ENCODE measurements around the gene COL4A6.
"Not testable (repeated sequence)": the region's sequence is repeated elsewhere in the genome, so short reads cannot be mapped to it uniquely, and the experiment has no call there.

COL4A6 gene

DNA sequence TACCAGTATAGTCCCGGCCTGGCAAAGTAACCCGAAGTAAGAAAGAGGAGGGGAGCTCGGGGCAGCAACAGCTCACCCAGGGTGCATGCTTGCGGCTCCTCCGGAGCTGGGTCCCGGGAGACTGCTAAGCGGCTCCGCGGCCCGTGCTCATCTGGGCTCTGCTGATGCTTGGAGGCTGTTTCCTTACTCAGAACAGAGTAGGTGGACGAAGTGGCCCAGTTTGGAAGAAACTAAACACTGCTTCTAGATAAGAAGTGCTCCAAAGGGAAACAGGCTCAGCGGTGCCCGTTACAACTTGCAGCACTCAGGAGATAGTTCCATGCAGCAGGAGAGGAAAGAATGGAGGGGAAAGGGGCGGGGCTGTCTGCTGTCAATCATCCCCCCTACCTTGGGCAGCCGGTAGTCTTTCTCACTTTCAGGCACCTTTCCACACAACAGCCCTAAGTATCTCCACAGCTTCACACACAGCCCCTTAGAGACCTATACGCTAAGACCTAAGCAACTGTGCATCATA lies at the start of gene COL4A6:
COL4A6 (minus strand) TSS at position 313 of the 514 bp plus-strand sequence; CDS start at position 87, 226 bp downstream.
- DNase-seq (ENCODE audit: low read depth in 2 of 2) = no peak

DNA sequence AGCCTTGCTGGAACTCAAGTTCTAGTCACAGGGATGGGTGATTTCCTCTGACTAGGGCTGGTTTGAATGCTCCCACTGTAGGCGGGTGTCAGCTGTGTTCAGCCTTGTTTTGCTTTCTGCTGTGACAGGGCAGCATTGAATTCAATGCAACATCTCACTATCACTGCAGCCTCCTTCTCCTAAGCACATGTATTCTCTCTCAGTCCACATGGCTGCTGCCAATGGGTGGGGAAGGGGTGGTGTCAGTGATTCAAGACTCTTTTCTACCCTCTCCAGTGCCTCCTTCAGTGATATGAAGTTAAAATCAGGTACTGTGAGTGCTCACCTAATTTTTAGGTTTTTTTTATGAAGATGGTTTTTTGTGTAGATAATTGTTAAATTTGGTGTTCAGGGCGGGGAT lies 47.7 kb upstream of the COL4A6 start:
- DNase-seq (ENCODE audit: low read depth in 2 of 2) = no peak

DNA sequence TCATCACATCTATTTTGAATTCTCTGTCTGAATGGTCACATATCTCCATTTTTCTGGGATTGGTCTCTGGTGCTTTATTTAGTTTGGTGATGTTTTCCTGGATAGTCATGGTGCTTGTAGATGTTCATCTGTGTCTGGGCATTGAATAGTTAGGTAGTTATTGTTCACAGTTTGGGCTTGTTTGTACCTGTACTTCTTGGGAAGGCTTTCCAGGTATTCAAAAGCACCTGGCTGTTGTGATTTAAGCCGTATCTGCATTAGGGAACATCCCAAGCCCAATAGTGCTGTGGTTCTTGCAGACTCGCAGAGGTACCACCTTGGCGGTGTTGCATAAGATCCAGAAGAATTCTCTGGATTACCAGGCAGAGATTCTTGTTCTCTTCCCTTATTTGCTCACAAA lies 46.0 kb upstream of the COL4A6 start:
- DNase-seq (ENCODE audit: low read depth in 2 of 2) = no peak

- not testable (repeated sequence) for DNase-seq (ENCODE audit: low read depth in 2 of 2)
Measured at GRCh38 chrX:108481528-108481927, 43.3 kb upstream of the COL4A6 start.

DNA sequence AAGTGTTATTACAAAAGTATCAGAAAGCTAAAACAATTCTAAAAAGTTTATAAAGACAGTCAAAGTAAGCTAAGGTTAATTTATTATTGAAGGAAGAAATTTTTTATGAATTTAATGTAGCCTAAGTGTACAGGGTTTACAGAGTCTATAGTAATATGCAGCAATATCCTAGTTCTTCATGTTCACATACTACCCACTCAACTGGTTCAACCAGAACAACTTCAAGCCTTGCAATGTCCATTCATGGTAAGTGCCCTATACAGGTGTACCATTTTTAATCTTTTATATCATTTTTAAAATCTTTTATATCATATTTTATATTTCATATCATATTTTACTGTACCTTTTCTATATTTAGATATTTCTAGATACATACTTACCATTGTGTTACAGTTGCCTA lies 35.8 kb upstream of the COL4A6 start:
- no peak for DNase-seq (ENCODE audit: low read depth in 2 of 2)

- DNase-seq (ENCODE audit: low read depth in 2 of 2) = no peak
Measured at GRCh38 chrX:108468486-108468885, 30.3 kb upstream of the COL4A6 start.

DNA sequence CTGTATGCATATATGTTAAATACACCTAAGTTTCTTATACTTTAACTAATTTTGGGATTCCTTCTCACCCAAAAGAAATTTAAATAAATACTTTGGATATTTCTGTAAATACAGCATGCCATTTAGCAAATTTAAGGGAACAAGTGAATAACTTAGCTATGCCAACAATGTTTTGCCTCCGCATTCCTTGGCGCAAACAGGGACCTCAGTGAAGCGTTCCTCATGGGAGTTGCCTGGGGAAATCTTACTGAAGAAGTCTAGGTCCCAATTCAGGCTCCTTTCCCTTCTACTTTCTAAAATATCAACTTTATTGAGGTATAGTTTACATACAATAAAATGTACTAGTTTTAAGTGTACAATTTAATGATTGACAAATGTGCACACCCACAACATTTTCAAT lies 26.4 kb upstream of the COL4A6 start:
- no peak for DNase-seq (ENCODE audit: low read depth in 2 of 2)

- no peak for DNase-seq (ENCODE audit: low read depth in 2 of 2)
Measured at GRCh38 chrX:108456971-108457477, 18.8 kb upstream of the COL4A6 start.

GRCh38 chrX:108453841-108454240 lies 15.6 kb upstream of the COL4A6 start:
- DNase-seq (ENCODE audit: low read depth in 2 of 2) = no peak

DNA sequence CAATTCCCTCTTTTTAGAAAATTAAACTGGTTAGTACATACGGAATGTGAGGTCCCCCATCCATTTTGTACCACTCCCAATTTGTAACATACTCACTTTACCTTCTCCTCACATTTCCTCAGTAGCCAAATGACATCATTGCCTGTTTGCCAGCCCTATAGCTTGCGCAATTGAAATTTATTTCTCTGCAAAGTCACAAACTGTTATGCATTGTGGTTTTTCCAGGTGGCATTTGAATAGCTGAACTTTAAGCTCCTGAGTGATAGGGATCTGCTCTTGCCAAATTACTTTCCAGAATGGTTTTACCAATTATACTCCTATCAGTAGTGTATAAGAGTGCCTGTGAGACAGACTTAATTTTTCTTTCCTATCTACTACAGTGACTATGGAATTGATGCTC lies 9.1 kb upstream of the COL4A6 start:
- DNase-seq (ENCODE audit: low read depth in 2 of 2) = no peak

DNA sequence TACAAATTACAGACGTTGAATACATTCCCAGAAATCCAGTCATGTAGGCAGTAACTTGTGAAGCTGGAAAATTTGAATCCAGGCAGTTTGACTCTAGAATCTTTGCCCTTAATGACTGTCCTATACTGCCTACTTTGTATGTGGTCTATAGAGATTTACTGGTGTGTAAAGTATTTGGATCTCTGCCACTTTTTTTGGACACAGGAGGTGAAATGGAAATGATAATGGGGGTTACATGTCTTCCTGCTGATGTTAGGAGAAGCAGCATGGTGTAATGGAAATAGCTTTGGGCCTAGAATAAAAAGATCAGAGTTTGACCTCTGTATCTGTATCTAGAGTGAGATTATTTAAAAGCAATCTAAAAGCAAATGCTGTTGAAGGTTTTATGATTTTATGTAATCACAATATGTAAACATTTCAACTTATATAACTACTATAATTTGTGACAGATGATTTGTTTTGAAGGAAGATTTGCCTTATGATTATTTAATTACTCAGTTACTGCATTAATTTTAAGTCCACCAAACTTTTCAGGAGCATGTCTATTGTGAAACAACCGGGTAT lies 4.8 kb upstream of the COL4A6 start:
- no peak for DNase-seq (ENCODE audit: low read depth in 2 of 2)

DNA sequence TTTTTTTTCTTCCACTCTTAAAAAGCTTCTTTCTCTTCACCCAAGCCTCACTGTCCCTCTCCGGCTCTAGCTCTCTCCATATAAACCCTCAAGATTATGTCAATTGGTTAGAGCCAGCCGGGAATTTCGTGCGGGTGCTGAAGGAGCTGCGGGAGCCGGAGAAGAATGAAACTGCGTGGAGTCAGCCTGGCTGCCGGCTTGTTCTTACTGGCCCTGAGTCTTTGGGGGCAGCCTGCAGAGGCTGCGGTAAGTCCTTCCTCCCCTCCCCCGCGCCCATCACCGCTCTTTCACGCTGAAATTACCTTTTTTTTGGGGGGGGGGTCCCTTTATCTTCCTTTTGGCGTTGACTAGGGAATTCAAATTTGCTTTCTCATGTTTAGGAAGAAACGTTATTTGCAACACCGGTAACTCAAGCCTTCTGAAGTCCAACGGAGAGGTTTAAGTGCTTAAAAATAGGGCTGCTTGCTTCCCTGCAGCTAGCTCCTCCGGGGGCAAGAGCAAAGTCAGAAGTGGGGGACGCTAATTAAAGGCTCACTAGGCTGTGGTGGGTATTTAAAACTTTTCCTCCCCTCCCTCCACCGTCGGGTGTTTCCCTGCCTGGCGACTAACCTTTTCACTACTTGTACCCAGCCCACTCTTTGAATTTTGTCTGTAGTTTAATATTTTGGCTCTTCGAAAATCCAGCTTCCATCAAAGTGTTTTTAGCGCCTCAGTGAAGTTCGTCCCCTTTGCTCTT lies 1.9 kb upstream of the COL4A6 start:
- DNase-seq (ENCODE audit: low read depth in 2 of 2) = no peak

GRCh38 chrX:108439426-108439942 lies 1.3 kb upstream of the COL4A6 start, which contains the start of gene COL4A5:
Gene COL4A5, plus strand, starts transcription at chrX:108439838. Its CDS starts 288 bp downstream, at chrX:108440126.
- no peak for DNase-seq (ENCODE audit: low read depth in 2 of 2)

- no peak for DNase-seq (ENCODE audit: low read depth in 2 of 2)
Measured at GRCh38 chrX:108437349-108438109, 693 bp downstream of the COL4A6 start.

DNA sequence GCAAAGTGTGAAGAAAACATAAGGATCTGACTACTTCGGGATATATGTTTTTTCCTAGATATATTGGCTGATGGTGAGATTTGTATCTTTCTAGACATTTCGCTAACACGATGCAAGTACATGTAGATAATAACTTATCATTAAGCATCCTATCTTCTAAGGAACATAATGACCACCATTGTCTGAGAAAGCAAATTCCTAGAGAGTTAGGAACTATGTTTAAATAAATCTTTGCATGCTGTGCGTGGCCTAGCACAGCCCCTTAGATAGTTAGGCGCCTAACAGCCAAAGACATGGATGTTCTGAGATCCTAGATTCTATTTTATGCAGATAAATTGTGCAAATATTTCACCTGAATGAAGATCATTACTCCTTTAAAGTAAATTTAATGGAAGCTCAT lies 3.0 kb downstream of the COL4A6 start:
- no peak for DNase-seq (ENCODE audit: low read depth in 2 of 2)

DNA sequence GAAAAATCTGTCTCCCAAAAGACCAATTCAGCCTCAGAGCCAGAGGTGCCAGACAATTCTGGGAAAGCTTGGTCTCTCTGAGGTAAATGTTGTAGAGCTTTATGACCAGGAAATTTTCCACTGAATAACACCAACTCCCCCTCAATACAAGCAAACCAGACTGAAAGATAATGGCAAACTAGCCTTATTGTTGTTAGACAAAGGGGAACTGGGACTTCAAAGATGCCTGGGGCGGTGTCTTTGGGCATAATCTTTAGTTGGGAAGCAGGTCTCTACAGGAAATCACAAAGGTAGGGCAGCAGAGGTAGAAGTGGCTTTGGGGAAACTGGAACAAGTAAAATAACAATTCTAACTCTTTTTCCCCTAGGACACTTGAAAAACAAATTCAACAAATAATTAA lies 12.0 kb downstream of the COL4A6 start:
- no peak for DNase-seq (ENCODE audit: low read depth in 2 of 2)

- no peak for DNase-seq (ENCODE audit: low read depth in 2 of 2)
Measured at GRCh38 chrX:108420481-108420880, 17.7 kb downstream of the COL4A6 start.

GRCh38 chrX:108419401-108419800 lies 18.8 kb downstream of the COL4A6 start:
- DNase-seq (ENCODE audit: low read depth in 2 of 2) = no peak

GRCh38 chrX:108417257-108417656 lies 21.0 kb downstream of the COL4A6 start:
- DNase-seq (ENCODE audit: low read depth in 2 of 2) = no peak

DNA sequence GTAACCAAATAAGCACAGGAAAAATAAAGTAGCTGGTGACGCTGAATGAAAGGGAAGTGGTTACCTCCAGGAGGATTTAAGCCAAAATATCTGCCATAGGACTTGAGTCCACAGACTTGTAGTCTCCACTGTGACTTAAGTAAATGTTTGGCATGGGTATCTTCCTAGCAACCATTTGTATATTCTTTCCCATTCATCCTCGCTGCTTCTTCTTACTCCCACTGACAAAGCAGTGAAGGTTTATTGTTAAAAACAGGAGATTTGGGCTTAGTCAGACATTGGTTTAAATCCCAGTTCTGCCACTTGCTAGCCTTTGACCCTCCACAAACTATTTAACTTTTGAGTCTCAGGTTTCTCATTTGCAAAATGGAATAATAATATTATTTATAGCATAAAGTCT lies 22.3 kb downstream of the COL4A6 start:
- DNase-seq (ENCODE audit: low read depth in 2 of 2) = no peak

DNA sequence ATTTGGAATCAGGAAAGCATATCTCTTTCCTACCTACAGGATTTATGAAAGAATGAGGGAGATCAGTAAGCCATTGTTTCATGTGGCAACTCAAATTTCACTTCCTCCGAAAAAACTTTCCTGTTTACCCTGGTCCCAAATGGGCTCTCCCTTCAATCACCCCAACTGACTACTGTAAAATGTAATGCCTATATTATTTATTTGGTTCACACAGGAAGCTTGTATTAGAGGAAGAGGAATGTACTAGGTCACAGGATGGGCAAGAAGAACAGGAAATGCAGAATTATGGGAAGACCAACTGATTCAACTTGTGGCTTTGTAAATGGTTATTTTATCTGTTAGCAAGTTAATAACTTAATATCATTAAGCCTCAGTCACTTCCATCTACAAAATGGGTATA lies 23.1 kb downstream of the COL4A6 start:
- no peak for DNase-seq (ENCODE audit: low read depth in 2 of 2)

- no peak for DNase-seq (ENCODE audit: low read depth in 2 of 2)
Measured at GRCh38 chrX:108412783-108413182, 25.4 kb downstream of the COL4A6 start.

Measured in stimulated activated CD4-positive, alpha-beta T cell treated with anti-CD3 and anti-CD28 coated beads, Interleukin-1b, Interleukin-23, amount 100 ng/mL, for 4 hours (primary cell).